SIG-M5 treated with dmso at 0.1 percent for 504 hours (cell line): ENCODE data around the gene DCTPP1.
A peak's percentile ranks its signal among the peaks of the same experiment; 100 is the strongest.
"Not testable (repeated sequence)": the region's sequence is repeated elsewhere in the genome, so short reads cannot be mapped to it uniquely, and the experiment has no call there.

Experiments used
- DNase-seq: peaks from one replicate; lab custom pipeline; 2025; ENCODE audit not compliant: unreplicated experiment; lab: John Stamatoyannopoulos, UW

The DCTPP1 gene

GRCh38 chr16:30414159-30414558 is 15.7 kb downstream of the DCTPP1 start:
- DNase-seq: no peak

- no peak for DNase-seq
Observed at GRCh38 chr16:30413112-30413806, 16.6 kb downstream of the DCTPP1 start.

GRCh38 chr16:30409125-30410060 is 20.4 kb downstream of the DCTPP1 start:
- DNase-seq: peak; percentile 85

GRCh38 chr16:30407804-30408534 is 21.9 kb downstream of the DCTPP1 start:
- DNase-seq: no peak

GRCh38 chr16:30407102-30407803 is 22.6 kb downstream of the DCTPP1 start, which contains the start of gene ZNF771:
Gene ZNF771 (plus strand): TSS chr16:30407606. CDS start chr16:30408054, 448 bp downstream.
- peak; percentile 79 for DNase-seq

GRCh38 chr16:30406795-30407101 is 23.1 kb downstream of the DCTPP1 start:
- no peak for DNase-seq

GRCh38 chr16:30401768-30402425 is 27.9 kb downstream of the DCTPP1 start:
- no peak for DNase-seq

- no peak for DNase-seq
Observed at GRCh38 chr16:30399435-30400186, 30.2 kb downstream of the DCTPP1 start.

- no peak for DNase-seq
Observed at GRCh38 chr16:30398661-30399434, 31.0 kb downstream of the DCTPP1 start.

GRCh38 chr16:30397776-30398660 is 31.8 kb downstream of the DCTPP1 start:
- no peak for DNase-seq

GRCh38 chr16:30397056-30397455 is 32.8 kb downstream of the DCTPP1 start:
- no peak for DNase-seq

- DNase-seq: not testable (repeated sequence)
Observed at GRCh38 chr16:30396627-30397026, 33.2 kb downstream of the DCTPP1 start.

- no peak for DNase-seq
Observed at GRCh38 chr16:30395992-30396585, 33.7 kb downstream of the DCTPP1 start.

GRCh38 chr16:30395155-30395991 is 34.5 kb downstream of the DCTPP1 start, which contains the start of gene ZNF48:
Gene ZNF48 (plus strand): TSS chr16:30395420. CDS start chr16:30395795, 375 bp downstream.
- DNase-seq: peak; percentile 78

- no peak for DNase-seq
Observed at GRCh38 chr16:30394592-30395154, 35.2 kb downstream of the DCTPP1 start.

- no peak for DNase-seq
Observed at GRCh38 chr16:30383521-30383920, 46.3 kb downstream of the DCTPP1 start.
